Parathyroid adenoma (tissue), 2 donors: ENCODE measurements around the gene UBE4A.
A peak's percentile ranks its signal among the peaks of the same experiment; 100 is the strongest.

ENCODE experiments used
- H2AFZ ChIP-seq: fragments of 300-600 bp; sonication (generic); one replicate; pipeline ENCODE4 v1.7.0; 2017; ENCODE audit warnings: antibody characterized with exemption, mild to moderate bottlenecking
- H3K27ac ChIP-seq: fragments of 300-600 bp; sonication (generic); one replicate; pipeline ENCODE4 v1.7.0; 2017
- H3K27me3 ChIP-seq: fragments of 300-600 bp; sonication (generic); one replicate; pipeline ENCODE4 v1.7.0; 2017; ENCODE audit warnings: low read length; ENCODE audit not compliant: control insufficient read depth, insufficient read depth
- H3K36me3 ChIP-seq: fragments of 300-600 bp; sonication (generic); one replicate; pipeline ENCODE4 v1.7.0; 2017; ENCODE audit warnings: low read length; ENCODE audit not compliant: control insufficient read depth, insufficient read depth
- H3K4me1 ChIP-seq: fragments of 300-600 bp; sonication (generic); one replicate; pipeline ENCODE4 v1.7.0; 2017; ENCODE audit warnings: control low read depth
- H3K4me2 ChIP-seq: fragments of 300-600 bp; sonication (generic); one replicate; pipeline ENCODE4 v1.7.0; 2017; ENCODE audit warnings: low read length
- H3K4me3 ChIP-seq: fragments of 300-600 bp; sonication (generic); one replicate; pipeline ENCODE4 v1.7.0; 2017; ENCODE audit warnings: low read depth, low read length
- H3K79me2 ChIP-seq: fragments of 300-600 bp; sonication (generic); one replicate; pipeline ENCODE4 v1.7.0; 2017; ENCODE audit warnings: control low read depth
- H3K9ac ChIP-seq: fragments of 300-600 bp; sonication (generic); one replicate; pipeline ENCODE4 v1.7.0; 2017; ENCODE audit warnings: mild to moderate bottlenecking
- H3K9me3 ChIP-seq: fragments of 300-600 bp; sonication (generic); one replicate; pipeline ENCODE4 v1.7.0; 2017; ENCODE audit warnings: low read length; ENCODE audit not compliant: control insufficient read depth
- CTCF ChIP-seq: fragments of 300-600 bp; sonication (generic); IDR thresholded peaks from one replicate; pipeline ENCODE4 v1.7.0; 2017; ENCODE audit warnings: antibody characterized with exemption, mild to moderate bottlenecking
- donor health status: primary hyperparathyroidism.

UBE4A gene

GRCh38 chr11:118319337-118319707, 40.1 kb upstream of the UBE4A start:
- Histone ChIP-seq H3K4me3 (no peak overlapping the region), H3K4me1 (peaks cover 8% of the 10 kb centered on the region), H2AFZ (peak overlapping the region; percentile 42), H3K9me3 (no peaks in the 10 kb centered on the region), H3K79me2 (no peaks in the 10 kb centered on the region), H3K9ac (no peak overlapping the region), H3K4me2 (no peak overlapping the region), H3K27ac (peak overlapping the region; percentile 29), H3K36me3 (no peaks in the 10 kb centered on the region), H3K27me3 (no peaks in the 10 kb centered on the region)
- TF ChIP-seq CTCF = no peak

- H3K27me3 ChIP-seq = no peaks in the 10 kb centered on the region
- TF ChIP-seq CTCF = no peak
- H3K4me1 ChIP-seq = peaks cover 8% of the 10 kb centered on the region
- no peaks in the 10 kb centered on the region for H3K79me2 ChIP-seq
- H3K27ac ChIP-seq = no peak overlapping the region
- H3K9ac ChIP-seq = no peak overlapping the region
- H3K4me2 ChIP-seq = no peak overlapping the region
- no peaks in the 10 kb centered on the region for H3K9me3 ChIP-seq
- H3K36me3 ChIP-seq = no peaks in the 10 kb centered on the region
- H2AFZ ChIP-seq = no peak overlapping the region
- H3K4me3 ChIP-seq = no peak overlapping the region
These were observed 38.9 kb upstream of the UBE4A start for GRCh38 chr11:118320515-118320914.

- Histone ChIP-seq H3K27ac (peak overlapping the region; percentile 77), H3K4me1 (peaks cover 4% of the 10 kb centered on the region), H3K9me3 (no peaks in the 10 kb centered on the region), H3K9ac (no peak overlapping the region), H3K79me2 (no peaks in the 10 kb centered on the region), H3K36me3 (no peaks in the 10 kb centered on the region), H2AFZ (peak overlapping the region; percentile 46), H3K4me3 (no peak overlapping the region), H3K27me3 (no peaks in the 10 kb centered on the region), H3K4me2 (peak overlapping the region; percentile 37)
- no peak for TF ChIP-seq CTCF
These were observed 37.9 kb upstream of the UBE4A start for GRCh38 chr11:118321386-118322082.

- Histone ChIP-seq H3K4me2 (no peak overlapping the region), H3K4me1 (peaks cover 4% of the 10 kb centered on the region), H3K27me3 (no peaks in the 10 kb centered on the region), H2AFZ (no peak overlapping the region), H3K9me3 (no peaks in the 10 kb centered on the region), H3K4me3 (no peak overlapping the region), H3K36me3 (no peaks in the 10 kb centered on the region), H3K27ac (no peak overlapping the region), H3K79me2 (no peaks in the 10 kb centered on the region), H3K9ac (no peak overlapping the region)
- TF ChIP-seq CTCF = no peak
These were observed 36.7 kb upstream of the UBE4A start for GRCh38 chr11:118322721-118323120.

- TF ChIP-seq CTCF = no peak
- Histone ChIP-seq H3K9me3 (no peaks in the 10 kb centered on the region), H2AFZ (no peak overlapping the region), H3K9ac (no peak overlapping the region), H3K27ac (no peak overlapping the region), H3K4me1 (peaks cover 4% of the 10 kb centered on the region), H3K79me2 (no peaks in the 10 kb centered on the region), H3K27me3 (no peaks in the 10 kb centered on the region), H3K4me3 (no peak overlapping the region), H3K36me3 (no peaks in the 10 kb centered on the region), H3K4me2 (no peak overlapping the region)
These were observed 34.1 kb upstream of the UBE4A start for GRCh38 chr11:118325283-118325682.
